Ovary (tissue), 9 donors: Measurements from ENCODE around the gene ATP5F1C. TPM values are rescaled to one million over a fixed set of nuclear protein-coding genes. Genes with fewer than 3 reads are reported as not detected.

ENCODE experiments used
- DNase-seq, 5 donors: peaks; one replicate each; pipeline ENCODE4 v3.0.0-alpha.2; 2019 to 2020
- H3K27ac ChIP-seq, 2 donors: fragments of 200-600 bp; one replicate each; pipeline versions ENCODE4 v1.5.1 to v1.8.0; 2019 to 2022
- H3K27me3 ChIP-seq: fragments of 200-600 bp; one replicate; pipeline ENCODE4 v1.8.0; 2022
- H3K36me3 ChIP-seq: fragments of 200-600 bp; sonication (generic); one replicate; pipeline ENCODE4 v1.5.1; 2019
- H3K4me1 ChIP-seq: one replicate; pipeline ENCODE4 v1.8.1; 2013; ENCODE audit warnings: mild to moderate bottlenecking, moderate library complexity; ENCODE audit not compliant: insufficient read depth
- H3K4me3 ChIP-seq: fragments of 200-600 bp; sonication (generic); one replicate; pipeline ENCODE4 v1.5.1; 2017
- H3K9me3 ChIP-seq, 2 donors: fragments of 200-600 bp in 1 of 2; sonication (generic) in 1 of 2; one replicate each; pipeline versions ENCODE4 v1.5.1 to v1.8.1; 2013 to 2019; ENCODE audit warnings: mild to moderate bottlenecking in 1 of 2, moderate library complexity in 1 of 2
- CTCF ChIP-seq, 3 donors: fragments of 450-650 bp in 2 of 3; fragments of 200-600 bp in 1 of 3; IDR thresholded peaks; one replicate each; pipeline versions ENCODE4 v1.5.1 to v1.8.0; 2016 to 2022; ENCODE audit warnings: antibody characterized with exemption in 3 of 3, mild to moderate bottlenecking in 1 of 3
- EP300 ChIP-seq: sonication (generic); formaldehyde crosslinking; IDR thresholded peaks from one replicate; pipeline ENCODE4 v1.6.1; 2017; ENCODE audit warnings: antibody characterized with exemption
- POLR2A ChIP-seq: fragments of 450-650 bp; IDR thresholded peaks from one replicate; pipeline ENCODE4 v1.6.1; 2017; ENCODE audit warnings: antibody characterized with exemption, mild to moderate bottlenecking, moderate library complexity
- WGBS, 3 donors: extraction: QIAGEN DNeasy Blood & Tissue Kit in 1 of 3; methylation state at CpG; one replicate each; pipeline versions ENCODE4 v1.1.5 to v1.1.7; 2013 to 2017; 5-methylcytosine and 5-hydroxymethylcytosine counted together
- intact Hi-C, 4 donors: fragments of 100-400 bp; cut with DNase I; formaldehyde crosslinking; loops; one replicate each; pipeline versions ENCODE4 v1.11.0 to v1.15.1; 2022 to 2023
- polyA plus RNA-seq, 2 donors: library from polyadenylated mRNA; stranded (reverse); fragments of 200-250 nt in 1 of 2; fragments of 350-450 nt in 1 of 2; fragmentation: Illumina TruSeq in 1 of 2; extraction: RNeasy Lipid Tissue Mini Kit (QIAGEN cat#74804) in 1 of 2; gene quantifications; one replicate each; pipeline ENCODE4 v1.2.3, GENCODE V29; 2013 to 2014
- total RNA-seq, 7 donors: library from RNA; depleted of rRNA in 2 of 7; stranded (reverse); fragments of >200 nt in 2 of 7; fragmentation: NEBNext Ultra II Directional in 3 of 7; extraction: Animal tissue kit (Norgen Biotek cat#: 25700) in 3 of 7; gene quantifications; one replicate each; pipeline versions ENCODE4 v1.1.0 to v1.2.4, GENCODE V29; 2016 to 2023
- donor health status: DM: no; HTN: no; CAD: no; lungs with moderate emphysema.
- donor health status: DM: no; HTN: no; CAD: no.
- donor health status: Bipolar disorder and iron deficiency.
- donor health status: DM: yes; HTN: yes; CAD: no.
- donor health status: DM: no; HTN: no; CAD: no.
- donor health status: DM: yes; HTN: yes; CAD: no.

Gene ATP5F1C
- total and polyA plus RNA-seq, 9 donors = 154 to 324 (median 191) TPM

- intact Hi-C loops = no loop called here
- no peak overlapping the region for H3K4me3 ChIP-seq
- WGBS, 3 donors = 7 to 10% (median 10%) methylated on average over 4 of the region's 4 CpGs
- no peak overlapping the region for H3K27ac ChIP-seq
- TF ChIP-seq EP300 = no peak
- TF ChIP-seq CTCF (IDR thresholded peaks at IDR 0.05) = no peak
- TF ChIP-seq POLR2A = no peak
- H3K36me3 ChIP-seq = no peaks in the 10 kb centered on the region
- peaks cover 3 to 4% of the 10 kb centered on the region in 2 donors for H3K9me3 ChIP-seq
- peaks cover 4% of the 10 kb centered on the region for H3K4me1 ChIP-seq
- DNase-seq = no peak
- H3K27me3 ChIP-seq = no peaks in the 10 kb centered on the region
Observed at GRCh38 chr10:7856678-7857077, 68.7 kb downstream of the ATP5F1C start.

- no peak for DNase-seq
- H3K4me3 ChIP-seq = no peak overlapping the region
- peaks cover 4 to 5% of the 10 kb centered on the region in 2 donors for H3K9me3 ChIP-seq
- no peaks in the 10 kb centered on the region for H3K36me3 ChIP-seq
- TF ChIP-seq POLR2A = no peak
- no peak for TF ChIP-seq CTCF (IDR thresholded peaks at IDR 0.05)
- TF ChIP-seq EP300 = no peak
- no peaks in the 10 kb centered on the region for H3K27me3 ChIP-seq
- intact Hi-C loops = no loop called here
- 8 to 11% (median 8%) methylated on average over 4 of the region's 4 CpGs for WGBS, 3 donors
- peaks cover 4% of the 10 kb centered on the region for H3K4me1 ChIP-seq
- no peak overlapping the region for H3K27ac ChIP-seq
Observed at GRCh38 chr10:7857262-7857661, 69.3 kb downstream of the ATP5F1C start.

Other genes with a start within 250 kb of the ATP5F1C start
- 10 to 100 TPM in 4 of 7 donors, 1 to 10 TPM in 3; 4.8 to 32.2 (median 15.1) TPM for gene ITIH5, start 121.2 kb upstream of the ATP5F1C start, total RNA-seq
- gene ITIH5, start 121.2 kb upstream of the ATP5F1C start, polyA plus RNA-seq = 10 to 100 TPM; 12.7 to 26.6 TPM
- 1 to 10 TPM in 1 of 7 donors, under 1 TPM in 3, not detected in 3; 0.15 to 1.2 (median 0.39) TPM for gene ITIH2, start 84.9 kb upstream of the ATP5F1C start, total RNA-seq
- gene ITIH2, start 84.9 kb upstream of the ATP5F1C start, polyA plus RNA-seq = under 1 TPM in 1 of 2 donors, not detected in 1; 0.02 TPM
- 10 to 100 TPM in 5 of 7 donors, 1 to 10 TPM in 2; 7.4 to 14.6 (median 12.1) TPM for gene KIN, start 184 bp upstream of the ATP5F1C start, total RNA-seq
- 10 to 100 TPM in 1 of 2 donors, 1 to 10 TPM in 1; 8.2 to 11.4 TPM for gene KIN, start 184 bp upstream of the ATP5F1C start, polyA plus RNA-seq
- gene TAF3, start 30.3 kb downstream of the ATP5F1C start, total RNA-seq = 10 to 100 TPM in 5 of 7 donors, 1 to 10 TPM in 2; 8.0 to 13.7 (median 11.8) TPM
- gene TAF3, start 30.3 kb downstream of the ATP5F1C start, polyA plus RNA-seq = 10 to 100 TPM in 1 of 2 donors, 1 to 10 TPM in 1; 7.1 to 15.9 TPM